Heart right ventricle (tissue), 16 donors: ENCODE data around the gene GNPTG. TPM values are rescaled to one million over a fixed set of nuclear protein-coding genes. Genes with fewer than 3 reads are reported as not detected.
A peak's percentile ranks its signal among the peaks of the same experiment; 100 is the strongest.

Experiments
- ATAC-seq, 8 donors: fragments of 200-7000 bp; cut with Tn5 transposase; one replicate each; pipeline ENCODE4 v1.9.1; 2020; ENCODE audit warnings: mild to moderate bottlenecking in 8 of 8, moderate library complexity in 8 of 8, moderate number of reproducible peaks in 1 of 8
- DNase-seq, 2 donors: peaks; one replicate each; pipeline ENCODE4 v3.0.0-alpha.2; 2020
- H3K27ac ChIP-seq, 10 donors: fragments of 200-600 bp; sonication (generic) in 2 of 10; one replicate each; pipeline versions ENCODE4 v1.5.0 to v1.8.0; 2020 to 2022; ENCODE audit warnings: mild to moderate bottlenecking in 3 of 10
- H3K27me3 ChIP-seq, 7 donors: fragments of 200-600 bp; one replicate each; pipeline ENCODE4 v1.8.0; 2021 to 2022; ENCODE audit warnings: mild to moderate bottlenecking in 2 of 7
- H3K36me3 ChIP-seq, 9 donors: fragments of 200-600 bp; sonication (generic) in 1 of 9; one replicate each; pipeline versions ENCODE4 v1.5.0 to v1.8.0; 2020 to 2022; ENCODE audit warnings: mild to moderate bottlenecking in 2 of 9
- H3K4me1 ChIP-seq, 9 donors: fragments of 200-600 bp; sonication (generic) in 1 of 9; one replicate each; pipeline versions ENCODE4 v1.5.0 to v1.8.0; 2020 to 2022; ENCODE audit warnings: mild to moderate bottlenecking in 4 of 9
- H3K4me3 ChIP-seq, 10 donors: fragments of 200-600 bp; sonication (generic) in 2 of 10; one replicate each; pipeline versions ENCODE4 v1.5.0 to v1.8.0; 2020 to 2022; ENCODE audit warnings: mild to moderate bottlenecking in 7 of 10, moderate library complexity in 2 of 10
- H3K9me3 ChIP-seq, 11 donors: fragments of 200-600 bp in 10 of 11; sonication (generic) in 2 of 11; one replicate each; pipeline versions ENCODE4 v1.5.0 to v1.8.0; 2013 to 2022; ENCODE audit warnings: mild to moderate bottlenecking in 2 of 11, control low read depth in 1 of 11, moderate library complexity in 1 of 11
- CTCF ChIP-seq, 9 donors: fragments of 200-600 bp; sonication (generic) in 2 of 9; IDR thresholded peaks; one replicate each; pipeline versions ENCODE4 v1.5.0 to v1.8.0; 2021 to 2022; ENCODE audit warnings: antibody characterized with exemption in 9 of 9, mild to moderate bottlenecking in 5 of 9, moderate library complexity in 1 of 9
- WGBS, 2 donors: extraction: QIAGEN DNeasy Blood & Tissue Kit; methylation state at CpG; one replicate each; pipeline ENCODE4 v1.1.7; 2013; ENCODE audit warnings: inconsistent platforms in 1 of 2; 5-methylcytosine and 5-hydroxymethylcytosine counted together
- intact Hi-C, 10 donors: fragments of 100-400 bp; cut with DNase I; formaldehyde crosslinking; loops; one replicate each; pipeline versions ENCODE4 v1.11.1 to v1.14.2; 2022
- polyA plus RNA-seq, 2 donors: library from polyadenylated mRNA; stranded (reverse); fragments of 200-250 nt; gene quantifications; one replicate each; pipeline ENCODE4 v1.2.3, GENCODE V29; 2013
- total RNA-seq, 10 donors: library from RNA; stranded (reverse); fragmentation: NEBNext Ultra II Directional in 3 of 10; extraction: Animal tissue kit (Norgen Biotek cat#: 25700) in 3 of 10; gene quantifications; one replicate each; pipeline versions ENCODE4 v1.2.1 to v1.2.4, GENCODE V29; 2021 to 2023
- donor health status: Arrhythmogenic right ventricular cardiomyopathy.
- donor health status: ischemic (EF 13 %, LVEDD 7.1; RV severe dilation, severe dysfunction).
- donor health status: healthy with polysubstance abuse.
- donor health status: DM: no; HTN: yes; CAD: no.
- donor health status: DM: no; HTN: no; CAD: no.
- donor health status: ischemic (EF 25% LVEDD 6.9; RV normal size, moderate dysfunction).
- donor health status: ischemic (EF 25% LVEDD 5.7; RV mildly dilated, moderate dysfunction).
- donor health status: healthy.
- donor health status: DM: yes; HTN: yes; CAD: no.
- donor health status: Ischemic cardiomyopathy.
- donor health status: ischemic (EF 35%, LVEDD 5.7; RV mildly dilated, moderate dysfunction).
- donor health status: nonischemic (EF 11% LVEDD 7.7; RV severe dilation, severe dysfunction).
- donor health status: DM: yes; HTN: yes; CAD: no.
- donor health status: PGD.
- donor health status: ischemic (EF 29% LVEDD 5.4; RV normal size, mild dysfunction).
- donor health status: nonischemic (EF 23%, LVEDD 6.1; RV moderate dilation, normal function).

The GNPTG gene
- total and polyA plus RNA-seq, 12 donors: 24.8 to 56.3 (median 31.8) TPM

DNA sequence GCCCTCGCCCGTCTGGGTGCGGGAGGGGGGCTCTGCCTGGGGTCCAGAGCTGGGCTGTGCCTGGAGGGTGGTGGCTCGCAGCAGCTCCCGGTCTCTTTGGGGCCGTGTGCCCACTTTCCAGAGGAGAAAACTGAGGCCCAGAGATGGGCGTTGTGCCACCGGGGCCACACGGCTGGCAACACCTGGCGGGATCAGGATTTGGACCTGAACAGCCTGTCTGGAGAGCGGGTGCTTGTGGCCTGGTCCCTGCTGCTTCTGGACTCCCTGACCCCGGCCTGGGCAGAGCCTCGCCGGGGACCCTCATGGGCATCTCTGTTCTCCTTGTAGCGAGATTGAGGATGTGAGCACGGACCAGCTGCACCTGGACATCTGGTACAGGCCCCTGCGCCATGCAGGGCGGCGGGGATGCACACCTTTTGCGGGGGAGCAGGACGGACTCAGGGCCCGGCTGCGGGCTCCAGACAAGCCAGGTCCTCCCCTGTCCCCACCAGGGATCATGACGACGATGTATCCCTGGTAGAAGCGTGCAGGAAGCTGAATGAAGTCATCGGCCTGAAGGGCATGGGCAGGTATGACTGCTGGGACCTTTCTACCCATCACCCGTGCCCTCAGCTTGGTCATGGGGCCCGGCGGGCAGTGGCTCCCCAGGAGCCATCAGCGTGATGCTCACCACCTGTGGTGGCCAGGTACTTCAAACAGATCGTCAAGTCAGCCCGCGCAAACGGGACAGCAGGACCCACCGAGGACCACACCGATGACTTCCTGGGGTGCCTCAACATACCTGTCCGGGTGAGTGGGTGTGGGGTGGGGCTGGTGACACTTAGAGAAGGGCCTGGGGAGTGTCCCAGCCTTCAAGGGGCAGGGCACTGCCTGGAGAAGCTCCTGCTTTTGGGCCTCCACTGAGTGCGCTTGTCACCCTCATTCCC lies 10.0 kb upstream of the GNPTG start:
- H3K9me3 ChIP-seq: no peaks in the 10 kb centered on the region
- intact Hi-C loops: loop anchor here in 1 of 10 donors (10.0 kb wide), 1 partner anchor 63 kb away; no protein-coding TSS in a partner anchor
- TF ChIP-seq CTCF (IDR thresholded peaks at IDR 0.05): no peak
- WGBS, 2 donors: 90% methylated on average over 39 of the region's 39 CpGs
- H3K27me3 ChIP-seq: no peaks in the 10 kb centered on the region
- H3K4me1 ChIP-seq: peaks cover 0 to 16% (median 7%) of the 10 kb centered on the region in 9 donors
- DNase-seq (no peak), ATAC-seq (no peak)
- H3K36me3 ChIP-seq: peaks cover 0 to under 1% (median 0%) of the 10 kb centered on the region in 9 donors
- H3K27ac ChIP-seq: no peak overlapping the region
- no peak overlapping the region for H3K4me3 ChIP-seq

- Histone ChIP-seq H3K27me3 (no peaks in the 10 kb centered on the region), H3K9me3 (no peaks in the 10 kb centered on the region), H3K36me3 (peaks cover 0 to 9% (median 0%) of the 10 kb centered on the region in 9 donors), H3K4me1 (peaks cover 0 to 16% (median 5%) of the 10 kb centered on the region in 9 donors), H3K4me3 (peak overlapping the region in 8 of 10 donors; percentile 6 to 44 (median 36)), H3K27ac (no peak overlapping the region)
- peak; percentile 89 to 96 (median 94) for ATAC-seq
- no peak for TF ChIP-seq CTCF (IDR thresholded peaks at IDR 0.05)
- intact Hi-C loops: loop anchor here in 1 of 10 donors (10.0 kb wide), 1 partner anchor 62 kb away; no protein-coding TSS in a partner anchor
- 13 to 27% methylated on average over 49 of the region's 49 CpGs for WGBS, 2 donors
- DNase-seq: peak; percentile 89
Observed at GRCh38 chr16:1342526-1343427, 9.0 kb upstream of the GNPTG start.

GRCh38 chr16:1343428-1344242 lies 8.1 kb upstream of the GNPTG start:
- peak in 1 of 8 donors; percentile 2 for ATAC-seq
- intact Hi-C loops: loop anchor here in 1 of 10 donors (10.0 kb wide), 1 partner anchor 61 kb away; no protein-coding TSS in a partner anchor
- H3K9me3 ChIP-seq: no peaks in the 10 kb centered on the region
- peak overlapping the region in 8 of 10 donors; percentile 6 to 44 (median 36) for H3K4me3 ChIP-seq
- H3K4me1 ChIP-seq: peaks cover 0 to 16% (median 5%) of the 10 kb centered on the region in 9 donors
- H3K36me3 ChIP-seq: peaks cover 0 to 18% (median 2%) of the 10 kb centered on the region in 9 donors
- no peaks in the 10 kb centered on the region for H3K27me3 ChIP-seq
- 58 to 74% methylated on average over 43 to 44 of the region's 44 CpGs for WGBS, 2 donors
- no peak for DNase-seq
- H3K27ac ChIP-seq: no peak overlapping the region
- TF ChIP-seq CTCF (IDR thresholded peaks at IDR 0.05): no peak
